Esophagus squamous epithelium (tissue), 4 donors: ENCODE results near the gene MIEF1.

Source experiments
- POLR2A ChIP-seq, 4 donors: fragments of 450-650 bp; IDR thresholded peaks; one replicate each; pipeline ENCODE4 v1.6.1; 2017; ENCODE audit warnings: antibody characterized with exemption in 4 of 4, mild to moderate bottlenecking in 4 of 4, moderate library complexity in 3 of 4
- TF ChIP-seq, protein P1 (sequence below), 6 experiments: fragments of 450-650 bp in 4 of 6; fragments of 200-600 bp in 2 of 6; sonication (generic) in 2 of 6; IDR thresholded peaks; one replicate each; pipeline ENCODE4 v1.5.1; 2016 to 2019; ENCODE audit warnings: antibody characterized with exemption in 6 of 6, mild to moderate bottlenecking in 4 of 6, moderate library complexity in 4 of 6

DNA sequence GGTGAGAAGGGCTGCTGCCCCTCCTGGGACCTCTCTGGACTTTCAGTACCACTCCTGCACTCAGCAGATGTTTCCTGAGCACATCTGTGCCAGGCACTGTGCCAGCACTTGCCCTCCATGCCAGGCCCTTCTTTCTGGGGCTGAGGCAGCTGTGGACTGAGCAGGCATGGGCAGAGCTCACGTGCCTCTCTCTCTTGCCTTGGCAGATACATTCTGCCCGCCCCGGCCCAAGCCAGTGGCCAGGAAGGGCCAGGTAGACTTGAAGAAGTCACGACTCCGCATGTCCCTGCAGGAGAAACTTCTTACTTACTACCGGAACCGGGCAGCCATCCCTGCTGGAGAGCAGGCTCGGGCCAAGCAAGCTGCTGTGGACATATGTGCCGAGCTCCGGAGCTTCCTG, 9.9 kb downstream of the MIEF1 start:
- TF ChIP-seq, protein P1, sequence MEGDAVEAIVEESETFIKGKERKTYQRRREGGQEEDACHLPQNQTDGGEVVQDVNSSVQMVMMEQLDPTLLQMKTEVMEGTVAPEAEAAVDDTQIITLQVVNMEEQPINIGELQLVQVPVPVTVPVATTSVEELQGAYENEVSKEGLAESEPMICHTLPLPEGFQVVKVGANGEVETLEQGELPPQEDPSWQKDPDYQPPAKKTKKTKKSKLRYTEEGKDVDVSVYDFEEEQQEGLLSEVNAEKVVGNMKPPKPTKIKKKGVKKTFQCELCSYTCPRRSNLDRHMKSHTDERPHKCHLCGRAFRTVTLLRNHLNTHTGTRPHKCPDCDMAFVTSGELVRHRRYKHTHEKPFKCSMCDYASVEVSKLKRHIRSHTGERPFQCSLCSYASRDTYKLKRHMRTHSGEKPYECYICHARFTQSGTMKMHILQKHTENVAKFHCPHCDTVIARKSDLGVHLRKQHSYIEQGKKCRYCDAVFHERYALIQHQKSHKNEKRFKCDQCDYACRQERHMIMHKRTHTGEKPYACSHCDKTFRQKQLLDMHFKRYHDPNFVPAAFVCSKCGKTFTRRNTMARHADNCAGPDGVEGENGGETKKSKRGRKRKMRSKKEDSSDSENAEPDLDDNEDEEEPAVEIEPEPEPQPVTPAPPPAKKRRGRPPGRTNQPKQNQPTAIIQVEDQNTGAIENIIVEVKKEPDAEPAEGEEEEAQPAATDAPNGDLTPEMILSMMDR (IDR thresholded peaks at IDR 0.05): no peak
- TF ChIP-seq POLR2A (IDR thresholded peaks at IDR 0.05): no peak
